ENCODE measurements around the gene ATG16L2.

- TF ChIP-seq POLR2A (IDR thresholded peaks at IDR 0.05; ENCODE audit: low read length) (no peak), GATA1 (IDR thresholded peaks at IDR 0.05; ENCODE audit: low read depth, low read length) (no peak)
Measured at GRCh38 chr11:72812967-72813739, 1.1 kb upstream of the ATG16L2 start.

All from erythroblast (primary cell).